OCI-LY1 (cell line): ENCODE data around the gene NDUFB11.

ENCODE experiments used
- H2AFZ ChIP-seq: fragments of 200-600 bp; sonication (generic), shearing (Covaris generic); 2 replicates; pipeline ENCODE4 v1.6.0; 2014; ENCODE audit warnings: antibody characterized with exemption, mild to moderate bottlenecking, low read length
- H3F3A ChIP-seq: fragments of 200-600 bp; sonication (generic), shearing (Covaris generic); 2 replicates; pipeline ENCODE4 v1.6.0; 2014; ENCODE audit warnings: mild to moderate bottlenecking, antibody characterized with exemption, low read length, moderate library complexity; ENCODE audit not compliant: insufficient read depth
- H3K27ac ChIP-seq: fragments of 200-600 bp; sonication (generic); 2 replicates; pipeline ENCODE4 v1.5.1; 2014; ENCODE audit warnings: low read length, mixed run types, mild to moderate bottlenecking, low read depth; ENCODE audit not compliant: poor library complexity, severe bottlenecking
- H3K27me3 ChIP-seq: fragments of 200-600 bp; sonication (generic); 2 replicates; pipeline ENCODE4 v1.6.0; 2014; ENCODE audit warnings: antibody characterized with exemption, mild to moderate bottlenecking, low read length, moderate library complexity; ENCODE audit not compliant: insufficient read depth
- H3K36me3 ChIP-seq: fragments of 200-600 bp; sonication (generic); 2 replicates; pipeline ENCODE4 v1.6.1; 2014; ENCODE audit warnings: mild to moderate bottlenecking, antibody characterized with exemption, low read length, moderate library complexity, mixed read lengths; ENCODE audit not compliant: insufficient read depth
- H3K4me1 ChIP-seq: fragments of 200-600 bp; sonication (generic); 2 replicates; pipeline ENCODE4 v1.5.1; 2014; ENCODE audit warnings: mild to moderate bottlenecking, low read length, moderate library complexity; ENCODE audit not compliant: insufficient read depth, severe bottlenecking
- H3K4me2 ChIP-seq: fragments of 200-600 bp; sonication (generic), shearing (Covaris generic); 2 replicates; pipeline ENCODE4 v1.6.1; 2014; ENCODE audit warnings: low read length
- H3K4me3 ChIP-seq: fragments of 200-600 bp; sonication (generic); 2 replicates; pipeline ENCODE4 v1.5.1; 2014; ENCODE audit warnings: low read length, low read depth, mild to moderate bottlenecking, mixed read lengths; ENCODE audit not compliant: poor library complexity, severe bottlenecking
- H3K79me2 ChIP-seq: fragments of 200-600 bp; shearing (Covaris generic); 2 replicates; pipeline ENCODE4 v1.6.1; 2016; ENCODE audit warnings: mixed run types, low read length, mixed read lengths; ENCODE audit not compliant: insufficient read depth
- H3K9ac ChIP-seq: fragments of 200-600 bp; sonication (generic), shearing (Covaris generic); 2 replicates; pipeline ENCODE4 v1.6.1; 2014; ENCODE audit warnings: mild to moderate bottlenecking, low read length, mixed read lengths
- H3K9me2 ChIP-seq: fragments of 200-600 bp; sonication (generic), shearing (Covaris generic); 2 replicates; pipeline ENCODE4 v1.6.1; 2014; ENCODE audit warnings: low read depth, mild to moderate bottlenecking, low read length, mixed read lengths
- H3K9me3 ChIP-seq: fragments of 200-600 bp; shearing (Covaris generic); 2 replicates; pipeline ENCODE4 v1.6.1; 2014; ENCODE audit warnings: low read length, mixed read lengths
- H4K20me1 ChIP-seq: fragments of 200-600 bp; sonication (generic), shearing (Covaris generic); 2 replicates; pipeline ENCODE4 v1.6.0; 2016; ENCODE audit warnings: mild to moderate bottlenecking, low read length; ENCODE audit not compliant: insufficient read depth
- CTCF ChIP-seq: fragments of 200-600 bp; sonication (generic), shearing (Covaris generic); IDR thresholded peaks from 2 replicates; pipeline ENCODE4 v1.5.1; 2017; ENCODE audit warnings: mild to moderate bottlenecking, antibody characterized with exemption, low read length, moderate library complexity, mixed read lengths
- EZH2 ChIP-seq: fragments of 200-600 bp; sonication (generic), shearing (Covaris generic); IDR thresholded peaks from 2 replicates; pipeline ENCODE4 v1.8.0; 2017; ENCODE audit warnings: borderline replicate concordance, mixed run types, mild to moderate bottlenecking, antibody characterized with exemption, low read length, moderate library complexity, mixed read lengths

NDUFB11 gene

GRCh38 chrX:47098338-47099094, 46.0 kb downstream of the NDUFB11 start:
- Histone ChIP-seq H3K36me3 (no peaks in the 10 kb centered on the region), H3F3A (no peaks in the 10 kb centered on the region), H3K9me2 (no peaks in the 10 kb centered on the region), H3K79me2 (no peaks in the 10 kb centered on the region), H3K27ac (no peak overlapping the region), H3K4me2 (no peak overlapping the region), H3K9ac (no peak overlapping the region), H3K27me3 (no peaks in the 10 kb centered on the region), H4K20me1 (no peaks in the 10 kb centered on the region), H3K4me1 (peaks cover 9% of the 10 kb centered on the region), H3K9me3 (no peaks in the 10 kb centered on the region), H3K4me3 (no peak overlapping the region), H2AFZ (no peak overlapping the region)
- TF ChIP-seq CTCF (no peak), EZH2 (no peak)

GRCh38 chrX:47097018-47097417, 47.5 kb downstream of the NDUFB11 start:
- Histone ChIP-seq H3K9me3 (no peaks in the 10 kb centered on the region), H3K79me2 (no peaks in the 10 kb centered on the region), H3K9me2 (no peaks in the 10 kb centered on the region), H3K9ac (no peak overlapping the region), H3K27me3 (no peaks in the 10 kb centered on the region), H3K27ac (no peak overlapping the region), H3K4me1 (peaks cover 24% of the 10 kb centered on the region), H4K20me1 (no peaks in the 10 kb centered on the region), H2AFZ (no peak overlapping the region), H3K4me2 (no peak overlapping the region), H3K36me3 (no peaks in the 10 kb centered on the region), H3F3A (no peaks in the 10 kb centered on the region), H3K4me3 (no peak overlapping the region)
- TF ChIP-seq CTCF (no peak), EZH2 (no peak)

- Histone ChIP-seq H3K36me3 (no peaks in the 10 kb centered on the region), H3K27ac (no peak overlapping the region), H3F3A (peaks cover 3% of the 10 kb centered on the region; the same call in 1 of the 2 replicates), H3K9ac (no peak overlapping the region), H3K27me3 (no peaks in the 10 kb centered on the region), H3K79me2 (no peaks in the 10 kb centered on the region), H3K4me3 (no peak overlapping the region), H3K9me3 (no peaks in the 10 kb centered on the region), H3K9me2 (no peaks in the 10 kb centered on the region), H3K4me2 (no peak overlapping the region), H4K20me1 (no peaks in the 10 kb centered on the region), H2AFZ (no peak overlapping the region), H3K4me1 (peaks cover 50% of the 10 kb centered on the region)
- no peak for TF ChIP-seq EZH2
- no peak for TF ChIP-seq CTCF
Measured at GRCh38 chrX:47093860-47094259, 50.6 kb downstream of the NDUFB11 start.
